T1000 (cell line): ENCODE results near the gene TWIST1.

Experiments used
- DNase-seq: peaks from one replicate; lab custom pipeline; 2025; ENCODE audit warnings: mixed read lengths; lab: John Stamatoyannopoulos, UW

TWIST1 gene

GRCh38 chr7:19113002-19113350, 4.5 kb downstream of the TWIST1 start:
- no peak for DNase-seq

DNA sequence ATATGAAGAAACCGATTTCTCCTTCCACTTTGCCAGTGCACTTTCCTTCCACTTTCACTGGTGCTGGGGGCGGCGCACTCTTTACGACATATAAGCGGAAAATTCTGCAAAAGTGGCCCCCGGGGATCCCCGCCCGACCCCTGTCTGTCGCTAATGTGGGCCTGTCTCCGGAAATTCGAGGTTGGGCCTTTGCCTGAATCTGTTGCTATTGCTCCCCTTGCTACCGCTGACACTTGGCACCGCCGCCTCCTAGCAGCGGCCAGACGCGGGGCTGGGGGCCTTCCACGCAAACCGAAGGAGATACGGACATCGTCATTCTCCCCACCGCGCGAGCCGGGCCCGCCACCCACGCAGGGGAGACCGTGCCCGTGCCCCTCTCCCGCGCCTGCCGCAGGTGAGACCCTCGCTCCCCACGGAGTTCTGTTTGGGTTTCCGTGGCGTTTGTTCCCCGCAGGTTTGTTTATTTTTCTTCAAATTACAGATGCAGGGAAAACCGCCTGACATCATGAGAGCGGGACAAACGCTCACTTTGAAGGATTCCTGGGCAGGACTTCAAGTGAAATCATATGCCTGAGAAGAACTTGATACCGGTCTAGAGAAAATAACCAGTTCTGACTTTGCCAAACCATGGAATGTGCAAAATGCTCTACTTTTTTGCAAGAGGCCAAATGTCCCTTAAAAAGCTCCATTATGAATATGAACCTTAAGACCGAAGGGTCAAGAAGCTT, 5.0 kb downstream of the TWIST1 start:
- no peak for DNase-seq

DNA sequence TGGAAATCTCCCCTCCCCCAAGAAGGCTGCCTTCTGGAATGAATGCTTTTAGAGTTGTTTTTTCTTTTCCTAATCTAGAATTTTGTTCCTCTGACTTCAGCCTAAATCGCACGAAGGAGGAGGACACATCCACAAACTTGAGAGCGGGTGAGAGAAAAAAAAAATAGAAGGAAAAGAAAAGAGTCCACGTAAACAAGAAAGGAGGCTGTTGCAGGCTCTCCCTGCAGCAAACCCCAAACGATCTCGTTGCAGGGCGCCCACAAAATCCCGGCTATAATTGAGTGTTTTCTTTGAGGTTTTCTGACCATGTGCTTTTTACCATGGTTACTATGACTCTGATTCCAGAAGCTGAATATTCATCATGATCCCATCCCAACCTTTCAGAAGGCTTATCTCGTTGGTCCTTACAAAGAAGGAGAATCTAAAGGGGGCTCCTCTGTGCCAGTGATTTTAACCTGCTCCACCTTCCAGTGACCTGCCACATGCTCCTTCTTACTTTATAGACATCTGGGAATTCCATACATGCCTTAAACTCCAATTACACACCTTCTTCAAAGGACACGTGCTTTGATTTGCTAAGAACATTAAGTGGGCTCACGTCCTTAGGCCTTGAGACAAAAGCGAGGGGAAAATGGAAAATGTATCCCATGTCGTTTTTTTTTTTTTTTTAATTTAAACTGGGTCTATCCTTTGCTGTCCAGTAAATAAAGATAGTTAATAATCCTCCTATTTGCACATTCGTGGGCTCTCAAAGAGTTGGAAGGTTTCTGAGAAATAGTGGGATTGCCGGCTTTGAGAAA, 5.8 kb downstream of the TWIST1 start:
- DNase-seq = no peak

- DNase-seq = no peak
Measured at GRCh38 chr7:19110776-19111175, 6.7 kb downstream of the TWIST1 start.

- DNase-seq = no peak
Measured at GRCh38 chr7:19110026-19110730, 7.3 kb downstream of the TWIST1 start.

- no peak for DNase-seq
Measured at GRCh38 chr7:19109000-19109946, 8.2 kb downstream of the TWIST1 start.

DNA sequence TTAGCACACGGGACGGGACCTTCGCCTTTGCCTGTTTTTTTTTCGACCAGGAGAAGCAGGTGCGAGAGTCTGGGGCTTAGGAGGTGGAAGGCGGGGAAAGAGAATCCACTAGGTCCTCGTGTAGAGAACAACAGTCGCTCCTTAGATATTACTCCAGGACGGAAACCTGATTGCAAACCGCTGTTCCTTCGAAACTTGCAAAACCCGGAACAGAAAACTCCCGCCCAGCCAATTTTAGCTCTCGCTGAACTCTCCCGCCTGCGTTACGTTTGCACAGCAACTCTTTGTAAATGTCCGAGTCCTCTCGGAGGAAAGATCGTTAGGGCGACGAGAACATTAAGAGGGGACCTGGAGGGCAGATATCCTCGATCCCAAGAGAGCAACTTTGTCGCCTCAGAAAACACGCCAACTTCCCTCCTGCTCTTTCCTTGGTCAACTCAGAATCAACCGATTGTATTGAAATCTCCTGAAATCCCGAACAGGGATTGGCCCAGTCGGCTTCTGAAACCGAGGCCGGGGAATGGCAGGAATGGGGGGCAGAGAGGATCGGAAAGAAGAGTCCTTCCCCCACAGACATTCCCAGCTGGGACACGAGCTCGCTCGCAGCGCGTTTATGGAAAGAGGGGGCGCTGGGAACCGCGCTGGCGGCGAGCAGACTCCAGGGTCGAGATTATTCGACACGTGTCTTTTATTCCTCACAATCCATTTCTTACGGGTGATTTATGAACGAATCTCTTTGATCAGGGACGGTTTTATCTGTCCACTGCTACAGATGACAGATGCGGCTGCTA, 9.9 kb downstream of the TWIST1 start:
- DNase-seq = no peak

DNA sequence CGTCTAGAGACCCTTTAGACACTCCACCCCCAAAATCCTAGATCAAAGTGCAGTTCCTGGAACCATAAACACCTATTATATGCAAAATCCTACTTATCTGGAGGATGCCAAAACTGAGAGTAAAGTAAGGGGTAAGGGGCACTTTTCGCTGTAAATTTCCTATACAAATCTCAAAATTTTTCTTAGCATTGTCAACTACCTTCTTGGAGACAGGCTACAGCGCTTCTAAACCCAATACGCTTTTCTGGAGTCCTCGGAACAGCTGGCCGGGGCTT, 10.4 kb downstream of the TWIST1 start:
- no peak for DNase-seq

- no peak for DNase-seq
Measured at GRCh38 chr7:19106241-19107080, 11.0 kb downstream of the TWIST1 start.

GRCh38 chr7:19105546-19105945, 11.9 kb downstream of the TWIST1 start:
- DNase-seq = no peak

GRCh38 chr7:19104811-19105210, 12.6 kb downstream of the TWIST1 start:
- no peak for DNase-seq

- DNase-seq = no peak
Measured at GRCh38 chr7:19102884-19103283, 14.6 kb downstream of the TWIST1 start.

- no peak for DNase-seq
Measured at GRCh38 chr7:19101909-19102308, 15.5 kb downstream of the TWIST1 start.

GRCh38 chr7:19101472-19101871, 16.0 kb downstream of the TWIST1 start:
- no peak for DNase-seq

DNA sequence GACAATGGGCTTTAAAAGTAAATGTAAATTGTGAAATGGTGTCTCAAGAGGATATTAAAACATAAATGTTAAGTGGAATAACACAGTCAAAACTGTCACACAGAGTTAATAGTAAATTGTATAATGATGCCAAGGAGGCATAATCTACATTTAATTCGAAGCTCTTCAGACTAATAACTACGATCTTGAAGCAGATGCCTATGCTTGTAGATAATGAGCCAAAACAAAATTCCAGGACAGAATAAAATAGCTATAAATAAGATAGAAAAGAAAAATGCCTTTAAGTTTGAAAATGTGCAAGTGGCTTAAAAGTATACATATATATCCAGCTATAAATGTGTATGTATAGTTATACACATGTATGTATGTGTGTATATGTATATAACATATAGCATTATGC, 17.5 kb downstream of the TWIST1 start:
- DNase-seq = no peak

- no peak for DNase-seq
Measured at GRCh38 chr7:19099194-19099593, 18.2 kb downstream of the TWIST1 start.

- DNase-seq = no peak
Measured at GRCh38 chr7:19098510-19098909, 18.9 kb downstream of the TWIST1 start.

GRCh38 chr7:19097165-19098055, 20.0 kb downstream of the TWIST1 start:
- DNase-seq = no peak

DNA sequence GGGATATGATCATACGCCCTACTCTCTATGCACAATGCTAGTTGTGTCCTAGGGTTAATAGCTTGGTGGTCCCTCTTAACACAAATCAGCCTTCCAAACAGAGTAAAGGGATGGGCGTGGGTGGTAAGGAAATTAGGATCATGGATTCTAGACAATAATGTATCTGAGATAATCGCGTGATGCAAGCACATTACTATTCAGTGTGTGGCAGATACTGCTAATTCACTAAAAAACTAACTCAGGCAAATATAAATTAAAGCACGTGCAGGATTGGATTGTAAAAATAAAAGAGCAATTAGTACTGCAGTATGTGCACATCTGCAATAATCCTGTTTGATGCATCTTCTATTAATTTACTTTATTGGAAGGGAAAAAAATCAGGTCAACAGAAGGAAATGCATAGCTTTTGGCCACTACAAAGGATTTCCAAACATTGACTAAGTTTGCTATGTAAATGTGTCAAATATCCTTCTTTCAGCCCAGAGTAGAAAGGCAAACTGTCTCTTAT, 22.0 kb downstream of the TWIST1 start:
- no peak for DNase-seq
